Prostate gland (tissue), 2 donors: ENCODE measurements around the gene OR5H15.
"Not testable (repeated sequence)": the region's sequence is repeated elsewhere in the genome, so short reads cannot be mapped to it uniquely, and the experiment has no call there.

ENCODE experiments used
- CTCF ChIP-seq, 4 experiments: fragments of 200-600 bp in 2 of 4; fragments of 450-650 bp in 2 of 4; sonication (generic) in 2 of 4; IDR thresholded peaks; 1 replicate in 3 of 4; 2 replicates in 1 of 4; pipeline ENCODE4 v1.5.1; 2016 to 2019; ENCODE audit warnings: antibody characterized with exemption in 4 of 4, mild to moderate bottlenecking in 2 of 4, moderate library complexity in 2 of 4
- POLR2A ChIP-seq: fragments of 450-650 bp; IDR thresholded peaks from one replicate; pipeline ENCODE4 v1.6.1; 2016; ENCODE audit warnings: antibody characterized with exemption, mild to moderate bottlenecking

- not testable (repeated sequence) for TF ChIP-seq CTCF (IDR thresholded peaks at IDR 0.05); POLR2A
Observed at GRCh38 chr3:98196293-98196692, 29.8 kb downstream of the OR5H15 start.
